Activated CD4-positive, alpha-beta memory T cell treated with anti-CD3 and anti-CD28 coated beads for 36 hours (primary cell): Measurements from ENCODE around the gene PTPRN2. TPM values are rescaled to one million over a fixed set of nuclear protein-coding genes. Genes with fewer than 3 reads are reported as not detected.

Experiments used
- CTCF ChIA-PET: fragments of 350-600 bp; sonication (Branson Sonifier 250); formaldehyde crosslinking; loops from one replicate; lab custom pipeline; 2021; ENCODE audit warnings: antibody characterized with exemption, inconsistent platforms; lab: Charles Lee
- POLR2A ChIA-PET: fragments of 350-600 bp; sonication (Branson Sonifier 250); formaldehyde crosslinking; loops from one replicate; lab custom pipeline; 2021; ENCODE audit warnings: antibody characterized with exemption; lab: Charles Lee
- DNase-seq: peaks from one replicate; pipeline ENCODE4 v3.0.0-alpha.2; 2020
- H3K27ac Mint-ChIP-seq: one replicate; pipeline ENCODE4 v1.8.0; 2021; ENCODE audit warnings: mixed read lengths
- H3K27me3 Mint-ChIP-seq: one replicate; pipeline ENCODE4 v1.8.0; 2021; ENCODE audit warnings: mixed read lengths
- H3K36me3 Mint-ChIP-seq: one replicate; pipeline ENCODE4 v1.8.0; 2021; ENCODE audit warnings: mixed read lengths
- H3K4me1 Mint-ChIP-seq: one replicate; pipeline ENCODE4 v1.8.0; 2021; ENCODE audit warnings: low read depth, mixed read lengths
- H3K4me3 Mint-ChIP-seq: one replicate; pipeline ENCODE4 v1.8.0; 2021; ENCODE audit warnings: mild to moderate bottlenecking, mixed read lengths
- H3K9me3 Mint-ChIP-seq: one replicate; pipeline ENCODE4 v1.8.0; 2021; ENCODE audit warnings: mixed read lengths
- intact Hi-C: fragments of 100-400 bp; cut with micrococcal nuclease; formaldehyde crosslinking; loops from one replicate; pipeline ENCODE4 v1.15.1; 2023
- total RNA-seq, 2 experiments: library from RNA; stranded (reverse); gene quantifications; one replicate each; pipeline ENCODE4 v1.2.3, GENCODE V29; 2021

The PTPRN2 gene
- total RNA-seq, 2 experiments from 2014 or later: 0.51 to 0.64 TPM

GRCh38 chr7:158019726-158020705 lies 567.6 kb downstream of the PTPRN2 start:
- H3K36me3 Mint-ChIP-seq: no peaks in the 10 kb centered on the region
- no peaks in the 10 kb centered on the region for H3K9me3 Mint-ChIP-seq
- no peaks in the 10 kb centered on the region for H3K27me3 Mint-ChIP-seq
- no peaks in the 10 kb centered on the region for H3K4me1 Mint-ChIP-seq
- H3K4me3 Mint-ChIP-seq: no peak overlapping the region
- CTCF ChIA-PET: no interaction called here
- H3K27ac Mint-ChIP-seq: no peak overlapping the region
- POLR2A ChIA-PET: no interaction called here
- DNase-seq: no peak
- intact Hi-C loops: no loop called here

- Mint-ChIP-seq H3K4me1 (no peaks in the 10 kb centered on the region), H3K36me3 (no peaks in the 10 kb centered on the region), H3K4me3 (no peak overlapping the region), H3K27me3 (no peaks in the 10 kb centered on the region), H3K9me3 (no peaks in the 10 kb centered on the region), H3K27ac (no peak overlapping the region)
- no peak for DNase-seq
- ChIA-PET CTCF (no interaction called here), POLR2A (no interaction called here)
- intact Hi-C loops: no loop called here
These were observed 568.5 kb downstream of the PTPRN2 start for GRCh38 chr7:158018971-158019645.

- Mint-ChIP-seq H3K27ac (no peak overlapping the region), H3K36me3 (no peaks in the 10 kb centered on the region), H3K4me1 (no peaks in the 10 kb centered on the region), H3K4me3 (no peak overlapping the region), H3K27me3 (no peaks in the 10 kb centered on the region), H3K9me3 (no peaks in the 10 kb centered on the region)
- no peak for DNase-seq
- intact Hi-C loops: no loop called here
- CTCF ChIA-PET: no interaction called here
- POLR2A ChIA-PET: no interaction called here
These were observed 569.4 kb downstream of the PTPRN2 start for GRCh38 chr7:158018098-158018762.

GRCh38 chr7:158017111-158018097 lies 570.2 kb downstream of the PTPRN2 start:
- Mint-ChIP-seq H3K36me3 (no peaks in the 10 kb centered on the region), H3K27me3 (no peaks in the 10 kb centered on the region), H3K27ac (no peak overlapping the region), H3K4me3 (no peak overlapping the region), H3K9me3 (no peaks in the 10 kb centered on the region), H3K4me1 (no peaks in the 10 kb centered on the region)
- ChIA-PET POLR2A (no interaction called here), CTCF (no interaction called here)
- no peak for DNase-seq
- intact Hi-C loops: no loop called here

- Mint-ChIP-seq H3K27ac (no peak overlapping the region), H3K27me3 (no peaks in the 10 kb centered on the region), H3K9me3 (no peaks in the 10 kb centered on the region), H3K36me3 (no peaks in the 10 kb centered on the region), H3K4me3 (no peak overlapping the region), H3K4me1 (peaks cover 6% of the 10 kb centered on the region)
- DNase-seq: no peak
- ChIA-PET CTCF (no interaction called here), POLR2A (no interaction called here)
- intact Hi-C loops: no loop called here
These were observed 571.2 kb downstream of the PTPRN2 start for GRCh38 chr7:158016180-158017097.

GRCh38 chr7:158015403-158016179 lies 572.0 kb downstream of the PTPRN2 start:
- ChIA-PET POLR2A (no interaction called here), CTCF (no interaction called here)
- no peak for DNase-seq
- Mint-ChIP-seq H3K4me3 (no peak overlapping the region), H3K9me3 (no peaks in the 10 kb centered on the region), H3K27me3 (no peaks in the 10 kb centered on the region), H3K27ac (no peak overlapping the region), H3K4me1 (peaks cover 13% of the 10 kb centered on the region), H3K36me3 (no peaks in the 10 kb centered on the region)
- intact Hi-C loops: no loop called here

GRCh38 chr7:158014976-158015375 lies 572.6 kb downstream of the PTPRN2 start:
- Mint-ChIP-seq H3K36me3 (no peaks in the 10 kb centered on the region), H3K27me3 (no peaks in the 10 kb centered on the region)

GRCh38 chr7:158013085-158013668 lies 574.4 kb downstream of the PTPRN2 start:
- H3K27me3 Mint-ChIP-seq: no peaks in the 10 kb centered on the region

More at GRCh38 chr7:158014976-158015375, 572.6 kb downstream of the PTPRN2 start:
- CTCF ChIA-PET: no interaction called here
- DNase-seq: no peak
- Mint-ChIP-seq H3K27ac (no peak overlapping the region), H3K4me1 (peaks cover 14% of the 10 kb centered on the region), H3K9me3 (no peaks in the 10 kb centered on the region), H3K4me3 (no peak overlapping the region)
- POLR2A ChIA-PET: no interaction called here
- intact Hi-C loops: no loop called here

GRCh38 chr7:158011941-158012340 lies 575.7 kb downstream of the PTPRN2 start:
- no peak overlapping the region for H3K27ac Mint-ChIP-seq
- H3K4me3 Mint-ChIP-seq: no peak overlapping the region
- DNase-seq: no peak
- no peaks in the 10 kb centered on the region for H3K36me3 Mint-ChIP-seq
- intact Hi-C loops: no loop called here
- ChIA-PET POLR2A (no interaction called here), CTCF (no interaction called here)
- peaks cover 14% of the 10 kb centered on the region for H3K4me1 Mint-ChIP-seq
- no peaks in the 10 kb centered on the region for H3K9me3 Mint-ChIP-seq
- no peaks in the 10 kb centered on the region for H3K27me3 Mint-ChIP-seq

More at GRCh38 chr7:158013085-158013668, 574.4 kb downstream of the PTPRN2 start:
- peaks cover 14% of the 10 kb centered on the region for H3K4me1 Mint-ChIP-seq
- DNase-seq: no peak
- POLR2A ChIA-PET: no interaction called here
- no peak overlapping the region for H3K27ac Mint-ChIP-seq
- CTCF ChIA-PET: no interaction called here
- no peak overlapping the region for H3K4me3 Mint-ChIP-seq
- intact Hi-C loops: no loop called here
- no peaks in the 10 kb centered on the region for H3K9me3 Mint-ChIP-seq
- H3K36me3 Mint-ChIP-seq: no peaks in the 10 kb centered on the region
